Measurements from ENCODE around the gene UBR4. TPM values are rescaled to one million over a fixed set of nuclear protein-coding genes. Genes with fewer than 3 reads are reported as not detected.

UBR4 gene
- total RNA-seq, 2 experiments from 2014 or later, result 109 to 110 TPM

DNA sequence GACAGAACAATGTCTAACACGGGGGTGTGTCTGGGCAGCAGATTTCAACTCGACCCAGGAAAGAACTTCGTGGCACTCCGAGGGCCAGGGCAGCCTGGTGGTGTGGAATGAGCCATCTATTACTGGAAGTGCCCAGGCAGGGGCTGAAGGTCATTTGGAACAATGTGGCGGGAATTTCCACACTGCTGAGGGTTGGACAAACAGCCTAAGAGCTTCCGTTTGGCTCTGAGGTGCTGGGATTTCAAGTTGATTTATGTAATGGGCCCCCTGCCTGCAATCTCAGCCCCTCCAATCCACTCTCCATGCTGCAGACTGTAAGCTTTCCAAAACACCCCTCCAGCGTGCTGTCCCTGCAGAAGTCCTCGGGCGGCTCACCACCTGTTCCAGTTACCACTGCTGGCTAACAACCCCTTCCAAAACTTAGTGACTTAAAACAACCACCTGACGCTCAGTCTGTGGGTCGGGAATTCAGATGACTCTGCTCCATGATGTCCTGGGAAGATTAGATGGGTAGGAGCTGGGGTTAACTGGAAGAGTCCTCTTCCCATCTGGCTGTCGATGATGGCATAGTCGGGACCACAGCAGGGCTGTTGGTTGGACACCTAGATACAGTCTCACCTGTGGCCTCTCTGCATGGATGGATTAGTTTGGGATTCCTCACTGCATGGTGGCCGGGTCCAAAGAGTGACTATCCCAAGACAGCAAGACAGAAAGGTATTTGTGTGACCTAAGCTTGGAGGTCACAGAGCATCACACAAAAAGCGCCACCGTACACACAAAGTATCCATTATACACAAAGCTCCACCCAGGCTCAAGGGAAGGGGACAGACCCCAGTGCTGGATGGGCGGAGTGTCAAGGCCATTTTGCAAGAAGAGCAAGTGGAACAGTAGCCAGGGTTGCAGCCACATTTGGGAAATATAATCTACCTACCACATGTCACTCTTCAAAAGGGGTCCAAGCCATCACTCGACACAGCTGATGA, 163.9 kb downstream of the UBR4 start:
- H3K27me3 Mint-ChIP-seq, result peaks cover 18% of the 10 kb centered on the region
- H3K27ac Mint-ChIP-seq, result no peak overlapping the region
- H3K4me1 Mint-ChIP-seq, result peaks cover 7% of the 10 kb centered on the region
- H3K9me3 Mint-ChIP-seq, result no peaks in the 10 kb centered on the region
- no peaks in the 10 kb centered on the region for H3K36me3 Mint-ChIP-seq
- no peak overlapping the region for H3K4me3 Mint-ChIP-seq
- no peak for DNase-seq

DNA sequence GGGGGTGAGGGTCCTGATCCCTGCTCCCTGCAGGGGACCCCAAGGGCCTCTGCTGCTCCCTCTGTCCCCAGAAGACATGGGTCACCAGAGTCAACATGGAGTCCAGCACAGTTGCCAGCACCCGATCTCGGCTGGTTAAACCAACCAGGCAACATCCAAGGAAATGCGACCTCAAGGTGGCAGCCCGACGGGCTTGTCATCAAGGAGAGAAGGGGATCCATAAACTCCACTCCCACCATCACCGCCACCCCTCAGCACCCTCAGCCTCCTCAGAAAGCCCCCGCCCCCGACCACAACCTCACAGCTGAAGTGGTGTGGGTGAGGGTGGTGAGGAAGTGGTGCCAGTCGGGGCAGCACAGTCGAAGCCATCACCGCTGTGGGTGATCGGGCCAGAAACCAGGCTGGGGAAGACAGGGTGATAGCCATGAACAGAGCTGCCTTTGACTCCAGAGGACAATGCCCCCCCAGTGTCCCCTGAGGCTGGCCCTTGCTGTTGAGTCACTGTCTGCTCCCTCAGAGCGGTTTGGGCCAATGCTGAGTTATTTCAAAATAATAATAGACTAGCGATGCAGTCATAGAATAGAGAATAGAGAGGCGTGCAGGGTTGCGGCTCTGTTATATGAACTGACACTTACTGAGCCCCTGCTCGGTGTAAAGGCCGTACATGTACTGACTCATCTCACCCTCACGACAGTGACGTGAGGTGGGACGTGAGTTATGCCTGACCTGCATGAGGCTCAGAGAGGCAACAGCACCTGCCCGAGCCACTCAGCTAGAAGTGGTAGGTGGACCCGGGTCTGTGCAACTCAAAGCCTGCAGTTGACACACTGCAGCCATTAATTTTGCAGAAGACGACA, 164.9 kb downstream of the UBR4 start:
- Mint-ChIP-seq H3K9me3 (no peaks in the 10 kb centered on the region), H3K36me3 (no peaks in the 10 kb centered on the region), H3K4me3 (no peak overlapping the region), H3K27me3 (peaks cover 18% of the 10 kb centered on the region), H3K27ac (no peak overlapping the region), H3K4me1 (peaks cover 7% of the 10 kb centered on the region)
- DNase-seq, result no peak

DNA sequence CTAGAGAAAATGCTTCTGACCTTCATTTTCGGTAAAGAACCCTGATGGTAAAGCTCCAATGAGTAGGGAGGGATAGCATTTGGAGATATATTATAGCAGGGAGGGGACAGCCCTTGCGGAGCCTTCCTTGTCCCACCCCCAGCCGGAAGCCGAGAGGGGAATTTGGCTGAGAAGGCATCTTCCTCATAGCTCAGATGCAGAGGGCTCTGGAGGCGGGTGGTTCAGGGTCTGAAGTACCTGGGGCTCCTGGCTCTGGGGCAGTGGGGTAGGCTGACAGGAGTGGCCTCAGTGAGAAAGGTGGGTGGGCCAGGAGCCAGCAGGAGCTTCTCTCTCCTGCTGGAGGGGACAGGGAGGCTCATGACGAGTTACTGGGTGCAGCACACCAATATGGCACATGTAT, 165.6 kb downstream of the UBR4 start:
- H3K9me3 Mint-ChIP-seq, result no peaks in the 10 kb centered on the region
- no peak overlapping the region for H3K27ac Mint-ChIP-seq
- DNase-seq, result no peak

DNA sequence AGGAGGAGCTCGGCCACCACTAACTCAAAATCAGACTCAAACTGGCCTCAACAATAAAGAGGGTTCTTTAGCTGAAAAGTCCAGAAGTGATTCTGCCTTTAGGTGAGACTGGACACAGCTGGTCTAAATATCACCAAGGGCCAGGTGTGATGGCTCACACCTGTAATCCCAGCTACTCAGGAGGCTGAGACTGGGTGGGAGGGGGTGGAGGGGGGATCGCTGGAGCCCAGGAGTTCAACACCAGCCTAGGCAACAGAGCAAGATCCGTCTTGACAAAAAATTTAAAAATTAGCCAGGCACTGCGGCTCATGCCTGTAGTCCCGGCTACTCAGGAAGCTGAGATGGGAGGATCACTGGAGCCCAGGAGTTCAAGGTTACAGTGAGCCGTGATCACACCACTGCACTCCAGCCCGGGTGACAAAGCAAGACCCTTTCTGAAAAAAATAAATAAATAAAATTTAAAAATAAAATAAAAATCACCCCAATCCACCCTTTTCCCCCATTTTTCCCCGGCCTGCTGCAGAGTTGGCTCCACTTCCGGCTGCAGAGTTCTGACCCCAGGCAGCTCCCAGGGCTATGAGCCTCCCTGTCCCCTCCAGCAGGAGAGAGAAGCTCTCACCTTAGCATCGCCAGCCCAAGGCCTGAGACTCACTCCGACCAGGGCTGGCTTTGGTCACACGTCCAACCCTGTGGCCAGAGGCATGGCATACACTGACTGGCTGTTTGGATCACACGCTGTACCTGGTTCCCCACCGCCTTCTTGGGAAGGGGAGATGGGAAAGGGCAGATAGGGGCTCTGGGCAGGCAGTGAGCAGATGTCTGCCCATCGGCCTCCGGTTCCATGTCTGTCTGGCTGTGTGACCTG, 166.3 kb downstream of the UBR4 start:
- Mint-ChIP-seq H3K27me3 (peaks cover 18% of the 10 kb centered on the region), H3K9me3 (no peaks in the 10 kb centered on the region), H3K27ac (no peak overlapping the region), H3K4me3 (no peak overlapping the region), H3K36me3 (no peaks in the 10 kb centered on the region), H3K4me1 (peaks cover 7% of the 10 kb centered on the region)
- no peak for DNase-seq

More for the DNA sequence above, 165.6 kb downstream of the UBR4 start:
- H3K4me3 Mint-ChIP-seq, result no peak overlapping the region
- H3K27me3 Mint-ChIP-seq, result peaks cover 18% of the 10 kb centered on the region
- H3K36me3 Mint-ChIP-seq, result no peaks in the 10 kb centered on the region
- peaks cover 7% of the 10 kb centered on the region for H3K4me1 Mint-ChIP-seq

DNA sequence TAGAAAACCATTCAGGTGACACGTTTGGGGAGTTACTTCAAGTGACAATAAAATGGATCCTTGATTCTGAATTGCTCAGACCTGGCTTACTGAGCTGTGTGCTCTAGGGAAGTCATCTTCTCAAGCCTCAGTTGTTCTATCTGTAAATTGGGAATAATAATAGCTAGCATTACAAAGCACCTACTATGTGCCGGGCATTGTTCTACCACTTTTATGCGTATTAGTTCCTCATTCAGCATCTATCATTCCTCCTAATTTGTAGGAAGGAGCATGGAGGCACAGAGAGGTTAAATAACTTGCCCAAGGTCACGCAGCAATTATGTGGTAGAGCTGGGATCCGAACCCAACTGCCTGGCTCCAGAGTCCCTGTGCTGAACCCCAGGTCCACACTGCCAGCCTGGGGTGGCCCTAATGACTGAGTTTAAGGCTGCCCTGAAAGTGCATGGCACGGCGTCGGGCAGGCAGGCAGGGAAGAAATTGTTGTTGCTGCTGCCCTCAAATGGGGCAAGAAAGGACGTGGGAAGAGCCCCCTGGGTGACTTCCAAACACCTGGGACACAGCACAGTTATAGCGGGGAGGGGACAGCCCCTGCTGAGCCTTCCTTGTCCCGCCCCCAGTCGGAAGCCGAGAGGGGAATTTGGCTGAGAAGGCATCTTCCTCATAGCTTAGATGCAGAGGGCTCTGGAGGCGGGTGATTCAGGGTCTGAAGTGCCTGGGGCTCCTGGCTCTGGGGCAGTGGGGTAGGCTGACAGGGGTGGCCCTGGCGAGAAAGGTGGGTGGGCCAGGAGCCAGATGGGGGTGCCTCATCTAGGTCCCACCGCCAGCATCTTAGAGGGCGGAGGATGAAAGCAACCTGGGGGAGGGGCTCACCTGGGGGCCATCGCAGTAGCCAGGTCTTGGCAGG, 167.1 kb downstream of the UBR4 start:
- Mint-ChIP-seq H3K9me3 (no peaks in the 10 kb centered on the region), H3K36me3 (no peaks in the 10 kb centered on the region), H3K4me3 (no peak overlapping the region), H3K4me1 (peaks cover 7% of the 10 kb centered on the region), H3K27me3 (peaks cover 18% of the 10 kb centered on the region), H3K27ac (no peak overlapping the region)
- DNase-seq, result no peak

DNA sequence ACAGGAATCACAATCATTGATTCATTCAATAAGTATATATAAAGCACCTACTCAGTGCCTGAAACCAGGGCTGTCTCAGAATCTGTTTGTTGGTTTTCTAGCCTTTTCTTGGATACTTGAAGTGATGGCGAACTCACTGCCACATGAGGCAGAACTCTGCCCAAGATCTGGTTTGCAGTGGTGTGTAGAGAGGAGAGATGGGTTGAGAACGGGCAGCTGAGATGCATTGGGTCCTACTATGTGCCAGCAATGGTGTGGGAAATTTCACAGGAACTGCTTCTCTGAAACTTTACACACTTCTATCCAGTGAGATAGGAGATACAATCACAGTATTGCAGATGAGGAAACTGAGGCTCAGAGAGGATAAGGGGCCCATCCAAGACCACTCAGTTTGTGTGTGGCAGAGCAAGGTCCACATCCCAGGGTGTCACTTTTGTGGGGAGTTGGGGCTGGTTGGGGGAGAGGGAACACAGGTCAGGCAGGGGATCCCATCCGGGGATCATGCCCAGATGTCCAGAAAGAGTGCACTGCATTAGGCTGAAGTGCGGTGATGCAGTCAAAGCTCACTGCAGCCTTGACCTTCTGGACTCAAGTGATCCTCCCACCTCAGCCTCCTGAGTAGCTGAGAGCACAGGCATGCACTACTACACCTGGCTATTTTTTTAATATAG, 169.9 kb downstream of the UBR4 start:
- no peak overlapping the region for H3K4me3 Mint-ChIP-seq
- no peak for DNase-seq
- H3K9me3 Mint-ChIP-seq, result no peaks in the 10 kb centered on the region
- no peaks in the 10 kb centered on the region for H3K36me3 Mint-ChIP-seq
- no peak overlapping the region for H3K27ac Mint-ChIP-seq
- peaks cover 5% of the 10 kb centered on the region for H3K27me3 Mint-ChIP-seq
- peaks cover 5% of the 10 kb centered on the region for H3K4me1 Mint-ChIP-seq

DNA sequence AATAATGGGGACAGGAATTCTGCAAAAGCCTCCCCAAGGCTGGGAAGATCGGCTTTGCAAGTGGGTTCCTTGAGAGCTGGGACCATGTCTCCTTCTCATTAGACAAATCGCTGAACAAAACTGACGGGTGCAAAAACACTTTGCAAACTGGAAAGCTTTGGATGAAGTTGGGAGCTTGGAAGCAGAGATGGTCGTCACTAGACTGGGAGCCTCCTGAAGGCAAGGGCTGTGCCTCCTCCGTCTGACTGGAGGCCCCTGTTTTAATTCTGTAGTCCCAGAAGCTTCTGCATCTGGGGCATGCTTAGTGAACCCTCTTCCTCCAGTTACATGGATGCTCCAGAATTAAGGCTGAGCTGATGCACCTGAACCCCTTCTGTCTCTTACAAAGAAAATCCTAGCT, 171.3 kb downstream of the UBR4 start:
- no peak overlapping the region for H3K4me3 Mint-ChIP-seq
- no peaks in the 10 kb centered on the region for H3K36me3 Mint-ChIP-seq
- H3K27me3 Mint-ChIP-seq, result no peaks in the 10 kb centered on the region

DNA sequence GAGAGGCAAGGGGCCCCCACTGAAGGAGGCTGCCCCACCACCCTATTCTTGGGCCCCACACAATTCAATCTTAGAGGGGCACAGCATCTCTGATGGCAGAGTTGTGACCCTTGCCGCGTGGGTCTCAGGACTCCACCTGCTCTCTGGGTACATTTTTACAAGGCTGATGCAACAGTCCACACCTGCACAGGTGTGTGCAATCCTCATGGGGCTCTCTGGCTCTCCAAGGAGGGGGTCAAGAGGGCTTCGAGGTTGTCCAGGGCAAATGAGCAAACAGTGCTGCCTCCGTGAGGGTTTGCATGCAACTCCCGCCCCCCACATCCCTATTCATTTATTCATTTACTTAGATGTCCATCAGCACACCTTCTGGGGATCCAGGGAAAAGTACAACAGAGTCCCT, 172.0 kb downstream of the UBR4 start:
- Mint-ChIP-seq H3K4me1 (peaks cover 3% of the 10 kb centered on the region), H3K9me3 (no peaks in the 10 kb centered on the region), H3K36me3 (no peaks in the 10 kb centered on the region), H3K27ac (no peak overlapping the region), H3K4me3 (no peak overlapping the region), H3K27me3 (no peaks in the 10 kb centered on the region)
- no peak for DNase-seq

More for the DNA sequence above, 171.3 kb downstream of the UBR4 start:
- Mint-ChIP-seq H3K4me1 (peaks cover 3% of the 10 kb centered on the region), H3K27ac (no peak overlapping the region), H3K9me3 (no peaks in the 10 kb centered on the region)
- no peak for DNase-seq

DNA sequence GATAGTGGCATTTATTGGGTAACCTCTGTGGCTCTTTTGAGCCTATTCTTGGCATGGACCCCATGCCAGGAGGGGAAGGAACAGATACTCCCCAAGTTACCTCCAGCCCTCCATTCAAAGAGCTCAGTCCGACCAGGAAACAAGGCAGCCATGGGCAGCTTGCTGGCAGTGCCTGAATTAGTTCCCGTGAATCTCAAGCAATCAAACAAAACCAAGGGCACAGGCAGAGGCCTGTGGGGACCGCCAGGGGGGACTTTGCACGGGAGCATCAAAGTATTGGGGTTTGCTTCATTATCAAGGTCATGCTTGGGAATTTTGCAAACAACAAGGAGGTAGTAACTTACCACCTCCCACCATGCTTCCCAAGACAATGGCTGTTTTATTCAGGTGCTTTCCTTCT, 172.4 kb downstream of the UBR4 start:
- H3K27me3 Mint-ChIP-seq, result no peaks in the 10 kb centered on the region
- H3K36me3 Mint-ChIP-seq, result no peaks in the 10 kb centered on the region
- no peak overlapping the region for H3K27ac Mint-ChIP-seq
- no peaks in the 10 kb centered on the region for H3K9me3 Mint-ChIP-seq
- no peak overlapping the region for H3K4me3 Mint-ChIP-seq
- no peaks in the 10 kb centered on the region for H3K4me1 Mint-ChIP-seq
- no peak for DNase-seq

DNA sequence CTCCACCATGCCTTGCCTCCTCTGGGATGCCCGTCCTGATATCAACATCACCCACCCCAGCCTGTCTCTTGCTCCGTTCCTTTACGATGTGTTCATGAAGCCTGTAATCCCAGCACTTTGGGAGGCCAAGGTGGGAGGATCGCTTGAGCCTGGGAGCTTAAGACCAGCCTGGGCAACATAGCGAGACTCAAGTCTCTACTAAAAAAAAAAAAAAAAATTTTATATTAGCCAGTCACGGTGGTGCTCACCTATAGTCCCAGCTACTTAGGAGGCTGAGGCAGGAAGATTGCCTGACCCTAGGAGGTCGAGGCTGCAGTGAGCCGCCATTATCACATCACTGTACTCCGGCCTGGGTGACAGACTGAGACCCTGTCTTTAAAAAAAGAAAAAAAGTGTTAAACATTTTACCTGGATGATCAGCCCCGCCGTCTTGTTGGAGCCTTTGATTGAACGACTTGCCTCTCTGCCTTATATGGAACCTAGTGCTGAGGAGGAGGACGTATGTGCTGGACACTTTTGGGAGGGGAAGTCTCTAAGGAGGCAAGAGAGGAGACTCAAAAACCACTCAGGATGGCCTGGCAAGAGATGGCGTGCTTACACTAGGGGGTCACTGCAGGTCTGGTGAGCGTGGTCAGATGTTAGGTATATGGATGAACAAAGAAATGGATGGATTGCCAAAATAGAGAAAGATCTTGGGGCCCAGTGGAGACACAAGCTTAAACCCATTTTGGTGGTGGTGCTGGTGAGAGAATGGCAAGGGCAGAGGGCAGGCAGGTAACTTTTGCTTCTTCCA, 173.1 kb downstream of the UBR4 start:
- Mint-ChIP-seq H3K27me3 (no peaks in the 10 kb centered on the region), H3K4me1 (no peaks in the 10 kb centered on the region)
- DNase-seq, result no peak

DNA sequence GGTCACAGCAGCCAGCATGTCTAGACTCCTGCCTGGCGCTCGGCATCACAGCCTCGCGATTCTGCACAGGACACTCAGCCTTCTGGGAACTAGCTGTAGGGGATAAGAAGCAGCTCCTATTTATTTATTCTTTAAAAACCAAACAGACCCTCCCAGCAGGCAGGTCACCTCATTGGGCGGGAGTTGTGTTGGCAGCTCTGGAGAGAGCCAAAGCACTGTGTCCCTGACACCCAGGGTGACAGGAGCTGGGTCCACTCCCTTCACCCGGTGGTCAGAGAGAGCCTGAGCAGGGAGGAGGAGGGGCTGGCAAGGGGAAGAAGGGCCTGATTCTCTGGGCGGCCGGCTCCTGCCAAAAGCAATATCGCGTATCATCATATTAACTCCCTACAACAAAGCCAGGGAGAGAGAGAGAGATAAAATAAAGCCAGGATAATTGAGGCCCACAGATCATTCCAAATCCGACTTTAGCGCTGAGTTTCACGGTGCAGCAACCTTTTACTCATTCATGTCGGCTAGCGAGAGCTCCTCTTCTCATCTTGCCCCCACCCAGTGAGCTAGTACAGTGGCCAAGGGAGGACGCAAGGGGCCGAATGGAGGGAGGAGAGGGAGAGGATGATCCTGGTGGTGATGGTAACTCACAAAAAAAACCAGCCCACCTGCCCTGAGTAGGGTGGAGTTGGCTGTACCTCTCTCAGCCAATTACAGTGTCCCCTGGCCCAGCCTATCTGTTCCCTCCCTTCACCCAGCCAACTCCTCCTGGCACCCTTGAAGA, 173.8 kb downstream of the UBR4 start:
- Mint-ChIP-seq H3K4me1 (no peaks in the 10 kb centered on the region), H3K27me3 (no peaks in the 10 kb centered on the region), H3K27ac (no peak overlapping the region), H3K9me3 (no peaks in the 10 kb centered on the region), H3K4me3 (no peak overlapping the region), H3K36me3 (no peaks in the 10 kb centered on the region)
- no peak for DNase-seq

More for the DNA sequence above, 173.1 kb downstream of the UBR4 start:
- no peaks in the 10 kb centered on the region for H3K36me3 Mint-ChIP-seq
- no peaks in the 10 kb centered on the region for H3K9me3 Mint-ChIP-seq
- H3K4me3 Mint-ChIP-seq, result no peak overlapping the region
- no peak overlapping the region for H3K27ac Mint-ChIP-seq

DNA sequence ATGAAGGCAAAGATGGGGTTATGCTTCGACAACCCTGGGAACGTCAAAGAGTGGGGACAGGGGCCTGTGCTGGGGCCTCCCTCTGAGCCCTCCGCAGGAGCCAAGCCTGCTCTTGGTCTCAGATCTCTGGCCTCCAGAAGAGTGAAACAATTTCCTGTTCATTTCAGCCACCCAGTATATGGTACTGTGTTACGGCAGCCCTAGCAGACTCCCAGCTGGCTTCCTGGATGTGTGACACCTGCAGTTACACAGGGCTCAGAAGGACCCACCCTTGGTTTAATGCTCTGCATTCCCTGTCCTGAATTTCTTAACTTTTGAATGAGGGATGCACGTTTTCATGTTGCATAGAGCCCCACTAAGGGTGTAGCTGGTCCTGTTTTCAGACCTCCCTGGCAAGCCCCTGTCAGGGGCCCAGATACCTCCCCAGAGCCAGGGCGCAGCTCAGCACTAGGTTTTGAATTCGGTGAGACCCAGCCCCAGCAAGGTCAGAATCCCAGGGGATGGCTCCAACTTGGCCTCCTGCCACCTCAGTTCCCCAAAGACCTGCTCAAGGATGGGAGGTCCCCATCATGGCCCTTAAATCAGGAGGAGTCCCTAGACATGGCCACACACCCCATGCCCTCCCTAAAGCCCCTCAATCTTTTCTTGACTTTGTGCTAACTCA, 174.6 kb downstream of the UBR4 start:
- DNase-seq, result no peak
- no peaks in the 10 kb centered on the region for H3K4me1 Mint-ChIP-seq
- H3K36me3 Mint-ChIP-seq, result no peaks in the 10 kb centered on the region
- no peak overlapping the region for H3K4me3 Mint-ChIP-seq
- H3K9me3 Mint-ChIP-seq, result no peaks in the 10 kb centered on the region
- no peaks in the 10 kb centered on the region for H3K27me3 Mint-ChIP-seq
- H3K27ac Mint-ChIP-seq, result no peak overlapping the region

Data from activated naive CD8-positive, alpha-beta T cell treated with anti-CD3 and anti-CD28 coated beads for 36 hours (primary cell).